Activated naive CD4-positive, alpha-beta T cell treated with Interleukin-2 at 50 U/mL for 16 hours (primary cell): ENCODE data around the gene ZEB2.
"Not testable (repeated sequence)": the region's sequence is repeated elsewhere in the genome, so short reads cannot be mapped to it uniquely, and the experiment has no call there.

Experiments used
- DNase-seq: peaks from one replicate; pipeline ENCODE4 v3.0.0-alpha.2; 2020

Gene ZEB2

GRCh38 chr2:144376460-144376859 is 143.5 kb downstream of the ZEB2 start:
- DNase-seq: no peak

GRCh38 chr2:144374163-144374661 is 145.7 kb downstream of the ZEB2 start:
- no peak for DNase-seq

GRCh38 chr2:144372410-144373080 is 147.4 kb downstream of the ZEB2 start:
- no peak for DNase-seq

GRCh38 chr2:144370937-144371584 is 148.9 kb downstream of the ZEB2 start:
- no peak for DNase-seq

GRCh38 chr2:144369416-144369815 is 150.5 kb downstream of the ZEB2 start:
- DNase-seq: no peak

- DNase-seq: no peak
These were observed 153.0 kb downstream of the ZEB2 start for GRCh38 chr2:144366825-144367429.

- no peak for DNase-seq
These were observed 154.8 kb downstream of the ZEB2 start for GRCh38 chr2:144364944-144365738.

- not testable (repeated sequence) for DNase-seq
These were observed 155.7 kb downstream of the ZEB2 start for GRCh38 chr2:144364247-144364646.

- no peak for DNase-seq
These were observed 157.5 kb downstream of the ZEB2 start for GRCh38 chr2:144362401-144362800.

- DNase-seq: no peak
These were observed 158.2 kb downstream of the ZEB2 start for GRCh38 chr2:144361742-144362141.

GRCh38 chr2:144359684-144360083 is 160.2 kb downstream of the ZEB2 start:
- DNase-seq: no peak

- peak; percentile 5 for DNase-seq
These were observed 160.9 kb downstream of the ZEB2 start for GRCh38 chr2:144358979-144359541.

GRCh38 chr2:144358374-144358964 is 161.4 kb downstream of the ZEB2 start:
- no peak for DNase-seq

GRCh38 chr2:144357623-144358373 is 162.1 kb downstream of the ZEB2 start:
- peak; percentile 10 for DNase-seq

GRCh38 chr2:144356402-144356801 is 163.5 kb downstream of the ZEB2 start:
- no peak for DNase-seq

- DNase-seq: no peak
These were observed 165.0 kb downstream of the ZEB2 start for GRCh38 chr2:144354953-144355352.

GRCh38 chr2:144351687-144352086 is 168.2 kb downstream of the ZEB2 start:
- DNase-seq: no peak

GRCh38 chr2:144350151-144350802 is 169.6 kb downstream of the ZEB2 start:
- no peak for DNase-seq

- DNase-seq: no peak
These were observed 170.2 kb downstream of the ZEB2 start for GRCh38 chr2:144349674-144350073.

- no peak for DNase-seq
These were observed 171.1 kb downstream of the ZEB2 start for GRCh38 chr2:144348846-144349245.

GRCh38 chr2:144346229-144346628 is 173.7 kb downstream of the ZEB2 start:
- DNase-seq: no peak
